ENCODE measurements around the gene TMEM242. TPM values are rescaled to one million over a fixed set of nuclear protein-coding genes. Genes with fewer than 3 reads are reported as not detected.

The TMEM242 gene
- total and polyA plus RNA-seq, 2 donors (not counting 3 experiments of a cell fraction or from before 2014, with no cell fraction given) = 5.3 to 15.5 TPM

DNA sequence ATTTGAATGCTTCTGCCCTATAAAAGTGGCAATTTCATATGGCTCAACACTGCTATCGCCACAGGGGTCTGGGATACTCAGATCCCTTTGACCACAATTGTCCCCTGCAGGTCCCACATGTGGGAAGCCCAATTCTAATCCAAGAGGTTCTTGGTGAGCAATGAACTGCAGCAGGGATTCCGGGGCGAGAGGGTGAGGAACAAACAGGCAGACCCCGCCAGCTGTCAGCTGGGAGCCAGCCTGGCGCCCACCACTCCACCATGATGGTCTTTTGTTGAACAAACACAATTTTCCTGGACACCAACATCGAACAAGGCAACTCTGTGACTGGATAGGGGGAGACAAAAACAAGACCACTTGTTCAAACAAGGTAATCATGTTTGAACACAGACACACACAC lies 80.5 kb downstream of the TMEM242 start:
- H2AFZ ChIP-seq (ENCODE audit: low read depth, low read length) = no peak overlapping the region
- H3K9me1 ChIP-seq (replicated peaks; ENCODE audit: control insufficient read depth, extremely low read depth, insufficient read depth, low read length) = no peaks in the 10 kb centered on the region
- intact Hi-C loops (cut with micrococcal nuclease) = no loop called here
- H3K4me3 ChIP-seq (replicated peaks in 1 of 3; ENCODE audit: insufficient read depth in 1 of 3, low read depth in 1 of 3, low read length in 3 of 3) = no peak overlapping the region
- H3K36me3 ChIP-seq (ENCODE audit: control insufficient read depth in 2 of 2, extremely low read depth in 1 of 2, insufficient read depth in 2 of 2, low read length in 2 of 2) = no peaks in the 10 kb centered on the region
- FAIRE-seq (no peak), DNase-seq (ENCODE audit: low read depth, low spot score) (no peak)
- no peak overlapping the region for H3K4me2 ChIP-seq (ENCODE audit: insufficient read depth, low read length)
- H4K20me1 ChIP-seq (replicated peaks; ENCODE audit: control insufficient read depth, extremely low read depth, insufficient read depth, low read length) = no peaks in the 10 kb centered on the region
- dilution Hi-C loops (cut with MboI; ENCODE audit: extremely low pct_ligation_motif_present, low sequenced_read_pairs) = no loop called here
- H3K27ac ChIP-seq (ENCODE audit: insufficient read depth, low read depth, low read length) = no peak overlapping the region
- H3K9ac ChIP-seq (replicated peaks; ENCODE audit: extremely low read depth, insufficient read depth, low read length) = no peak overlapping the region
- POLR2A ChIA-PET = no interaction called here
- H3K79me2 ChIP-seq (ENCODE audit: control insufficient read depth, insufficient read depth, low read length) = no peaks in the 10 kb centered on the region
- H3K27me3 ChIP-seq (ENCODE audit: control insufficient read depth in 2 of 2, insufficient read depth in 2 of 2, low read length in 2 of 2) = peaks cover 4 to 9% of the 10 kb centered on the region in 2 experiments
- H3K9me3 ChIP-seq (replicated peaks; ENCODE audit: control insufficient read depth, insufficient read depth, low read length) = no peaks in the 10 kb centered on the region
- H3K4me1 ChIP-seq (ENCODE audit: control insufficient read depth, extremely low read depth, insufficient read depth, low read length) = no peaks in the 10 kb centered on the region
- no peak for TF ChIP-seq POLR2AphosphoS5 (IDR thresholded peaks at IDR 0.05; ENCODE audit: insufficient read depth, low read depth, low read length)
- TF ChIP-seq EZH2 (IDR thresholded peaks at IDR 0.05; ENCODE audit: borderline replicate concordance, low read depth, low read length, severe bottlenecking) = no peak
- no peak for TF ChIP-seq JUN (IDR thresholded peaks at IDR 0.05; ENCODE audit: borderline replicate concordance, insufficient read depth, insufficient read length, low read depth)
- TF ChIP-seq, protein P1, sequence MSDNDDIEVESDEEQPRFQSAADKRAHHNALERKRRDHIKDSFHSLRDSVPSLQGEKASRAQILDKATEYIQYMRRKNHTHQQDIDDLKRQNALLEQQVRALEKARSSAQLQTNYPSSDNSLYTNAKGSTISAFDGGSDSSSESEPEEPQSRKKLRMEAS (IDR thresholded peaks at IDR 0.05; ENCODE audit: insufficient read depth, insufficient read length) = no peak
- TF ChIP-seq, protein P2, sequence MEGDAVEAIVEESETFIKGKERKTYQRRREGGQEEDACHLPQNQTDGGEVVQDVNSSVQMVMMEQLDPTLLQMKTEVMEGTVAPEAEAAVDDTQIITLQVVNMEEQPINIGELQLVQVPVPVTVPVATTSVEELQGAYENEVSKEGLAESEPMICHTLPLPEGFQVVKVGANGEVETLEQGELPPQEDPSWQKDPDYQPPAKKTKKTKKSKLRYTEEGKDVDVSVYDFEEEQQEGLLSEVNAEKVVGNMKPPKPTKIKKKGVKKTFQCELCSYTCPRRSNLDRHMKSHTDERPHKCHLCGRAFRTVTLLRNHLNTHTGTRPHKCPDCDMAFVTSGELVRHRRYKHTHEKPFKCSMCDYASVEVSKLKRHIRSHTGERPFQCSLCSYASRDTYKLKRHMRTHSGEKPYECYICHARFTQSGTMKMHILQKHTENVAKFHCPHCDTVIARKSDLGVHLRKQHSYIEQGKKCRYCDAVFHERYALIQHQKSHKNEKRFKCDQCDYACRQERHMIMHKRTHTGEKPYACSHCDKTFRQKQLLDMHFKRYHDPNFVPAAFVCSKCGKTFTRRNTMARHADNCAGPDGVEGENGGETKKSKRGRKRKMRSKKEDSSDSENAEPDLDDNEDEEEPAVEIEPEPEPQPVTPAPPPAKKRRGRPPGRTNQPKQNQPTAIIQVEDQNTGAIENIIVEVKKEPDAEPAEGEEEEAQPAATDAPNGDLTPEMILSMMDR (IDR thresholded peaks at IDR 0.05; ENCODE audit: extremely low read depth in 1 of 2, insufficient read depth in 1 of 2, low read depth in 1 of 2, low read length in 2 of 2) = no peak
- no peak for TF ChIP-seq POLR2A (IDR thresholded peaks at IDR 0.05; ENCODE audit: low read depth, low read length)
- no peak for TF ChIP-seq FOS (IDR thresholded peaks at IDR 0.05; ENCODE audit: borderline replicate concordance, insufficient read depth, low read length)
- no peak for TF ChIP-seq GATA2 (IDR thresholded peaks at IDR 0.05; ENCODE audit: insufficient read depth, insufficient read length, low read depth, low read length)
- CTCF ChIA-PET = no interaction called here
- no TSS peak for BruUV-seq (replicated peaks)

Measured in endothelial cell of umbilical vein (primary cell).